Measurements from ENCODE around the gene TMC1.

GRCh38 chr9:72489986-72490385, 31.4 kb upstream of the TMC1 start:
- no peak for TF ChIP-seq CTCF (IDR thresholded peaks at IDR 0.05)
- TF ChIP-seq POLR2A (IDR thresholded peaks at IDR 0.05) = no peak
- TF ChIP-seq POLR2AphosphoS5 (IDR thresholded peaks at IDR 0.05) = no peak
- no peak for TF ChIP-seq EP300 (IDR thresholded peaks at IDR 0.05; ENCODE audit: low read depth)

All from transverse colon (tissue), 4 donors.